Neuronal stem cell (in vitro differentiated cells): Measurements from ENCODE around the gene TYRO3.

ENCODE experiments used
- DNase-seq: peaks from one replicate; pipeline ENCODE4 v3.0.0-alpha.2; 2013; ENCODE audit warnings: low spot score
- H2AFZ ChIP-seq: one replicate; pipeline ENCODE4 v1.6.1; 2013; ENCODE audit warnings: mild to moderate bottlenecking, low read length, inconsistent platforms
- H2AK5ac ChIP-seq: 2 replicates; pipeline ENCODE4 v1.6.1; 2013; ENCODE audit warnings: low read depth, mild to moderate bottlenecking, inconsistent platforms, low read length, moderate library complexity, mixed read lengths
- H2BK120ac ChIP-seq: 2 replicates; pipeline ENCODE4 v1.6.1; 2013; ENCODE audit warnings: low read depth, mild to moderate bottlenecking, inconsistent platforms, low read length, moderate library complexity, mixed read lengths
- H2BK12ac ChIP-seq: one replicate; pipeline ENCODE4 v1.6.1; 2013; ENCODE audit warnings: low read length, inconsistent platforms
- H2BK15ac ChIP-seq: 2 replicates; pipeline ENCODE4 v1.6.1; 2013; ENCODE audit warnings: mild to moderate bottlenecking, low read length, inconsistent platforms, mixed read lengths
- H2BK5ac ChIP-seq: one replicate; pipeline ENCODE4 v1.6.1; 2013; ENCODE audit warnings: inconsistent platforms, mild to moderate bottlenecking, low read length, moderate library complexity
- H3K14ac ChIP-seq: one replicate; pipeline ENCODE4 v1.6.1; 2013; ENCODE audit warnings: low read length, inconsistent platforms
- H3K18ac ChIP-seq: 2 replicates; pipeline ENCODE4 v1.6.1; 2013; ENCODE audit warnings: low read length, inconsistent platforms
- H3K23ac ChIP-seq: 2 replicates; pipeline ENCODE4 v1.6.1; 2013; ENCODE audit warnings: low read depth, mild to moderate bottlenecking, mixed read lengths, low read length, inconsistent platforms; ENCODE audit not compliant: poor library complexity
- H3K27ac ChIP-seq: replicated peaks from 3 replicates; pipeline ENCODE4 v1.5.1; 2013; ENCODE audit warnings: low read length, inconsistent platforms
- H3K27me3 ChIP-seq, 3 experiments: 2 replicates each; pipeline ENCODE4 v1.6.1; 2013; ENCODE audit warnings: low read length in 3 of 3, mild to moderate bottlenecking in 2 of 3, inconsistent platforms in 1 of 3, low read depth in 1 of 3, mixed read lengths in 1 of 3, moderate library complexity in 1 of 3; ENCODE audit not compliant: control insufficient read depth in 3 of 3, insufficient read depth in 3 of 3
- H3K36me3 ChIP-seq, 2 donors: replicated peaks in 1 of 2; 2 replicates each; pipeline ENCODE4 v1.6.1; 2013; ENCODE audit warnings: low read length in 2 of 2; ENCODE audit not compliant: control insufficient read depth in 2 of 2, insufficient read depth in 2 of 2
- H3K4ac ChIP-seq: 2 replicates; pipeline ENCODE4 v1.6.1; 2013; ENCODE audit warnings: inconsistent platforms, mild to moderate bottlenecking, low read length, moderate library complexity
- H3K4me1 ChIP-seq, 2 donors: 1 replicate in 1 of 2; 2 replicates in 1 of 2; pipeline ENCODE4 v1.6.1; 2013; ENCODE audit warnings: low read length in 2 of 2, low read depth in 1 of 2; ENCODE audit not compliant: control insufficient read depth in 2 of 2, insufficient read depth in 1 of 2
- H3K4me2 ChIP-seq: one replicate; pipeline ENCODE4 v1.6.1; 2013; ENCODE audit warnings: mild to moderate bottlenecking, low read length, inconsistent platforms; ENCODE audit not compliant: insufficient read depth, poor library complexity, severe bottlenecking
- H3K4me3 ChIP-seq, 2 donors: 2 replicates each; pipeline ENCODE4 v1.5.1; 2013; ENCODE audit warnings: low read length in 2 of 2, mild to moderate bottlenecking in 2 of 2, inconsistent platforms in 1 of 2, moderate library complexity in 1 of 2
- H3K79me1 ChIP-seq: one replicate; pipeline ENCODE4 v1.6.1; 2013; ENCODE audit warnings: low read depth, mild to moderate bottlenecking, inconsistent platforms, low read length, moderate library complexity
- H3K9ac ChIP-seq: one replicate; pipeline ENCODE4 v1.6.1; 2013; ENCODE audit warnings: mild to moderate bottlenecking, low read depth, low read length, inconsistent platforms; ENCODE audit not compliant: poor library complexity
- H3K9me3 ChIP-seq, 2 donors: replicated peaks in 1 of 2; 2 replicates each; pipeline versions ENCODE3 to v1.6.1; 2013; ENCODE audit warnings: low read length in 2 of 2, mild to moderate bottlenecking in 2 of 2, inconsistent platforms in 1 of 2, low read depth in 1 of 2, mixed read lengths in 1 of 2, moderate library complexity in 1 of 2; ENCODE audit not compliant: control insufficient read depth in 2 of 2, insufficient read depth in 1 of 2
- H4K8ac ChIP-seq: one replicate; pipeline ENCODE4 v1.6.1; 2013; ENCODE audit warnings: low read depth, mild to moderate bottlenecking, inconsistent platforms, low read length, moderate library complexity
- H4K91ac ChIP-seq: one replicate; pipeline ENCODE4 v1.6.1; 2013; ENCODE audit warnings: low read length, low read depth, mild to moderate bottlenecking, inconsistent platforms; ENCODE audit not compliant: poor library complexity
- WGBS, 2 donors: extraction: QIAGEN DNeasy Blood & Tissue Kit; methylation state at CpG; one replicate each; pipeline ENCODE4 v1.1.7; 2013; ENCODE audit warnings: missing lambda C conversion rate in 2 of 2, mixed read lengths in 1 of 2; ENCODE audit not compliant: insufficient read length in 2 of 2, insufficient replicate concordance in 1 of 2; ENCODE audit errors: extremely low coverage in 2 of 2; 5-methylcytosine and 5-hydroxymethylcytosine counted together

The TYRO3 gene

GRCh38 chr15:41631880-41632470 lies 73.0 kb downstream of the TYRO3 start:
- Histone ChIP-seq H4K8ac (no peak overlapping the region), H3K27ac (no peak overlapping the region), H3K18ac (no peak overlapping the region), H3K23ac (no peak overlapping the region), H3K9ac (no peak overlapping the region), H3K79me1 (no peaks in the 10 kb centered on the region), H2BK12ac (no peak overlapping the region), H4K91ac (no peak overlapping the region), H2BK120ac (no peak overlapping the region), H2BK15ac (no peak overlapping the region), H2AK5ac (no peak overlapping the region), H3K4ac (no peak overlapping the region), H3K14ac (no peak overlapping the region), H3K4me2 (no peak overlapping the region), H3K4me3 (no peak overlapping the region), H3K36me3 (no peaks in the 10 kb centered on the region), H2AFZ (no peak overlapping the region), H3K4me1 (peaks cover 0 to 9% of the 10 kb centered on the region in 2 donors), H3K27me3 (no peaks in the 10 kb centered on the region), H3K9me3 (no peaks in the 10 kb centered on the region), H2BK5ac (no peak overlapping the region)
- no peak for DNase-seq
- no CpG with 5 or more reads among the region's 3 CpGs for WGBS, 2 donors
